ENCODE measurements around the gene INPP5A.

DNA sequence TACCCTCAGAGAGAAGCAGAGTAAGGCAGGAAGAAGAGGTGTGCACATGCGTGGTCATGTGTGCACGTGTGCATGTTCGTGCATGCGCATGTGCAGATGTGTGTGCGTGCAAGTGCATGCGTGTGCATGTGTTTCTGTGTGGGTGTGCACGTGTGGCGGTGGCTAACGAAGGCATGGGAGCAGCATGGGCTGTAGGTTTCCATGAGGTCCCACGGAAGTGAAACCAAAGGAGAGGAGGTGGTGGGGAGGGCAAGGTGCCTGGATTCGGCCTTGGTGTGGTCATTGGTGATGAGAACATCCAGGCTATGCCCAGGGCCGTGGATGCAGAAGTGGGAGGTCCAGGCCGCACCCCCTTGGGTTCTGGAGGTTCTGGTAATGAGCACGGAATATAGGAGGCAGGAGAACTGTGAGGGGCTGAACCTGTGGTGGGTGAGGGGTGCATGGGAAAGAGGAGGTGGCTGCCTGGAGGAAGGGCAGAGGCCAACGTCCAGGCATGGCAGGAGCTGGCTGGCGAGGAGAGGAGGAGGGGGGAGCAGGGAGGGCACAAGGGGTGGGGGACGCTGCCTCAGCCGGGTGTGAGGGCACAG is 2.4 kb upstream of the INPP5A start:
- no peak for TF ChIP-seq POLR2A (IDR thresholded peaks at IDR 0.05)
- TF ChIP-seq POLR2AphosphoS5 (IDR thresholded peaks at IDR 0.05) = no peak
- no peak for TF ChIP-seq CTCF (IDR thresholded peaks at IDR 0.05)
